Muscle layer of colon (tissue), 2 donors: Measurements from ENCODE around the gene XCR1.
"Not testable (repeated sequence)": the region's sequence is repeated elsewhere in the genome, so short reads cannot be mapped to it uniquely, and the experiment has no call there.

Experiments
- H3K27ac ChIP-seq: one replicate; pipeline ENCODE4 v1.7.0; 2013; ENCODE audit warnings: low read depth, mild to moderate bottlenecking, low read length, moderate library complexity
- H3K27me3 ChIP-seq, 2 donors: one replicate each; pipeline ENCODE4 v1.7.0; 2013; ENCODE audit warnings: low read length in 2 of 2, mild to moderate bottlenecking in 2 of 2; ENCODE audit not compliant: insufficient read depth in 2 of 2, control insufficient read depth in 1 of 2
- H3K36me3 ChIP-seq: one replicate; pipeline ENCODE4 v1.7.0; 2013; ENCODE audit warnings: mild to moderate bottlenecking, low read length; ENCODE audit not compliant: insufficient read depth
- H3K4me1 ChIP-seq: one replicate; pipeline ENCODE4 v1.7.0; 2013; ENCODE audit warnings: mild to moderate bottlenecking, low read length; ENCODE audit not compliant: insufficient read depth
- H3K4me3 ChIP-seq, 2 donors: one replicate each; pipeline ENCODE4 v1.7.0; 2013; ENCODE audit warnings: low read length in 2 of 2, low read depth in 1 of 2, mild to moderate bottlenecking in 1 of 2, moderate library complexity in 1 of 2
- H3K9ac ChIP-seq: one replicate; pipeline ENCODE4 v1.7.0; 2013; ENCODE audit warnings: low read length
- H3K9me3 ChIP-seq: one replicate; pipeline ENCODE4 v1.7.0; 2013; ENCODE audit warnings: mild to moderate bottlenecking, low read length
- donor health status: abdominal sarcoma.
- donor health status: Adenocarcinoma of cecum.

The XCR1 gene

GRCh38 chr3:46061108-46061720 lies 33.9 kb upstream of the XCR1 start:
- no peak overlapping the region for H3K4me3 ChIP-seq
- H3K27me3 ChIP-seq = no peaks in the 10 kb centered on the region
- H3K9ac ChIP-seq = no peak overlapping the region
- peaks cover 14% of the 10 kb centered on the region for H3K4me1 ChIP-seq
- H3K36me3 ChIP-seq = no peaks in the 10 kb centered on the region
- H3K27ac ChIP-seq = no peak overlapping the region
- H3K9me3 ChIP-seq = no peaks in the 10 kb centered on the region

DNA sequence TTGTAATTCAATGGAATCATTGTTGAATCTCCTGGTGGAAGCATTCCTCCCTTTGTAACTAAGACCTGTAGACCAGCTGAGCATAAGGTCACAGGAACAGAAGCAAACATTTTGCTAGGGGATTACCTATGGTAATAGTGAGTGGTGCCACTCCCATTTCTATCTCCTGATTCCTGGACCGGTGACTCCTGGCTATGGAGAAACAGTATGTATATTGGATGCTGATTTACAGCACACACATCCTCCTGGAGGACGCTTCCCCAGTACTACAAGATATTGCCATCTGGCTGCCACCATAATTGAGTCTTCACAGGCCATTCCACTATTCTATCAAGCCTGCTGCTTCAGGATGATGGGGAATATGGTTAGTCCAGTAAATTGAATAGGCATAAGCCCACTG lies 33.3 kb upstream of the XCR1 start:
- Histone ChIP-seq H3K4me1 (peaks cover 14% of the 10 kb centered on the region), H3K27me3 (no peaks in the 10 kb centered on the region), H3K27ac (no peak overlapping the region)

DNA sequence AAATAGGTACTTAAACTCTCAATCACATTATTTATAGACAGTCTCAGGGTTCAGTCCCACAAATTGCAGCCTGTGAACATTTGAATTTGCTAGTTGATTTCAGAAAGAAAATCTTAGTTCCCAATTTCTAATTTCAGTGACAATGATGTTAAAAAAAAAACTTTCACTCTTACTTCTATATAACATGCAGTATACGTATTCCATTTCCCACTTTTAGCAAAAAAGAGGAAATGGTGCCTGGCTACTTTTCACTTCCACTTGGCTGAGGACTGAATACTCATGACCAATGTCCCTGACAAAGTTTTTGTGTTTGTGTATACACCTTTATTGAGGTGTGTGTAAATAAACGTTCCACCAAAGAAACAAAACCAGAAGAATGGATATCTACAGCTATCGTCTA lies 32.1 kb upstream of the XCR1 start:
- Histone ChIP-seq H3K27ac (no peak overlapping the region), H3K36me3 (no peaks in the 10 kb centered on the region), H3K4me1 (peaks cover 14% of the 10 kb centered on the region), H3K9ac (no peak overlapping the region), H3K4me3 (no peak overlapping the region), H3K9me3 (no peaks in the 10 kb centered on the region), H3K27me3 (no peaks in the 10 kb centered on the region)

More for the DNA sequence above, 33.3 kb upstream of the XCR1 start:
- Histone ChIP-seq H3K9me3 (no peaks in the 10 kb centered on the region), H3K36me3 (no peaks in the 10 kb centered on the region), H3K4me3 (no peak overlapping the region), H3K9ac (no peak overlapping the region)

- no peaks in the 10 kb centered on the region for H3K36me3 ChIP-seq
- H3K27me3 ChIP-seq = no peaks in the 10 kb centered on the region
- no peak overlapping the region for H3K27ac ChIP-seq
- no peak overlapping the region for H3K9ac ChIP-seq
- peaks cover 14% of the 10 kb centered on the region for H3K4me1 ChIP-seq
- no peaks in the 10 kb centered on the region for H3K9me3 ChIP-seq
- no peak overlapping the region for H3K4me3 ChIP-seq
Observed at GRCh38 chr3:46058981-46059380, 31.7 kb upstream of the XCR1 start.

DNA sequence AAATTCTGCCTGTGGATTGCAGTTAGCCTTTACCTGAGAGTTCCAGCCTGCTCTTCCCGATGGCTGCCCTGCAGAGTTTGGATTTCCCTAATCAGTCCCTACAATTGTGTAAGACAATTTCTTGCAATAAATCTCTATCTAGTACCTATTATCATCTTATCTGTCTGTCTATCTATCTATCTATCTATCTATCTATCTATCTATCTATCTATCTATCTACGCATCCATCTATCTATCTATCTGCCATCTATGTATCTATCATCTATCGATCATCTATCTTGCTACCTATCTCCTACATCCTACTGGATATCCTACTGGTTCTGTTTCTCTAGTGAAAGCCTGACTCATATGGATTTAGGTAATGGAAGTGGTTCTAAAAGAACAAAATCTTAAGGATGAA lies 30.4 kb upstream of the XCR1 start:
- Histone ChIP-seq H3K36me3 (no peaks in the 10 kb centered on the region), H3K4me1 (peaks cover 5% of the 10 kb centered on the region), H3K9me3 (no peaks in the 10 kb centered on the region), H3K9ac (no peak overlapping the region), H3K27ac (no peak overlapping the region), H3K27me3 (no peaks in the 10 kb centered on the region), H3K4me3 (no peak overlapping the region)

DNA sequence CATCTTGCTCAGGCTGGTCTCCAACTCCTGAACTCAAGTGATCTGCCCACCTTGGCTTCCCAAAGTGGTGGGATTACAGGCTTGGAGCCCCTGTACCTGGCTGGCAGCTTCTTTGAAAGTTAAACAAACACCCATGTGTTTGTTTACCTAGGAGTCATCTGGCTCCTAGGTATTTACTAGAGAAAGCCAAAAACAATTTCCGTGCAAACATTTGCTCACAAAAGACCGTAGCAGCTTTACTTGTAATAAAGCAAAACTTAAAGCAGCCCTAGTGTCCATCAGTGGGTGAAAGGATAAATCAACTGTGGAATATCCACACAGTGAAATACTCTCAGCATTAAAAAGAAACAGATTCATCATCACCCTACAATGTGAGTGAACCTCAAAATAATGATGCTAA lies 29.4 kb upstream of the XCR1 start:
- Histone ChIP-seq H3K27me3 (no peaks in the 10 kb centered on the region), H3K9me3 (no peaks in the 10 kb centered on the region), H3K27ac (no peak overlapping the region), H3K4me3 (no peak overlapping the region), H3K9ac (no peak overlapping the region), H3K4me1 (no peaks in the 10 kb centered on the region), H3K36me3 (no peaks in the 10 kb centered on the region)

DNA sequence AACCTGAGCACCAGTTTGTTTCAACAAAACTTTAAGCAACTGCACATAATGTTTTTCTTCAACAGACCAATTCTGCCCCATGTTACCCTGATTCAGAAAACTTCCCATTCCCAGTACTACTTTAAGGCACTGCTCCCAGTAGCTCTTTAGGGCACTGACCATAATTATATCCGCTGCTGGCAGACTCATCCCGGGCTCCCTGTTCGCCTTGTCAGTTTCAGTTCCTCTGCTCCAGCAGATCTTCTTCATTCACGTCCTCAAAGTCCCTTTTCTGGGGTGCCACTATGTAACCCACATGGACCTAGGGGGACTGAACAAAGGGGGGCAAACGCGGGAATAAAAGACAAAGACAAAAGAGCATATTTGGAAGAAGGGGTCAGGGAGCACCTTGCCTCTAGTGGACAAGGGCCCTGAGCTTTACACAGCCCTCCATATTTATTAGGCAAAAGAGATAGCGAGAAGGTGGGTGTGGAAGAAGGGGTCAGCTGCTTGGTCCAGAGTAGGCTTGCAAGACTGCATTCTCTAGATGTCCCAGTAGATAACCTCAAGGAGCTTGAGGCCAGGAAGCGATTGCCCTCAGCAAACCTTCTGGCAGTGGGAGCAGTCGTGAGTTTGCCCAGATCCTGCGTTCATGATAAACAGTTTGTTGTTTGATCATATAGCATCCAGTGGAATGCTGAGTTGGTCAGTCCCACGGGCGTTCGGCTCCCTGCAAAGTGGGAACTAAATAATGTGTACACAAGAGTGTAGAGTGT lies 26.7 kb upstream of the XCR1 start:
- H3K4me3 ChIP-seq, H3K9ac ChIP-seq, H3K9me3 ChIP-seq, H3K27me3 ChIP-seq, H3K36me3 ChIP-seq, H3K4me1 ChIP-seq, H3K27ac ChIP-seq: not testable (repeated sequence)

DNA sequence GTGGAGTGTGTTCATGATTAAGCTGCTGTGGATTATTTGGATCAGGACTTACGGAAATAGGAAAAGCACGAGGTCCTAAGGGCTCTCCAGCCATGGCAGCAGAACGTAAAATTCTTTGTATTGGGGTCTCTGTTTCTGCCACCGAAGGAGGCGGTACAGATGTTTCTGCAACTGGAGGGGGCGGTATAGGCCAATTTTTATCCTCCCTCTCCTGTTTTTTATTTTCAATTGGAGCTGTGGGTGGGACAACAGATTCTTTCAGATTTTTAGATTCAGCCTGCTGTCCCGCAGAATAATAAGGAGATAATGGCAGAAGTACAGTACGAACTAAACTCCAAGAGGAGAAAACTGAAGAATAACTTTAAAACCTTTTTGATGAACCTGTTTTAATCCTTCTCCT lies 26.0 kb upstream of the XCR1 start:
- not testable (repeated sequence) for H3K9ac ChIP-seq, H3K27me3 ChIP-seq, H3K36me3 ChIP-seq, H3K4me1 ChIP-seq, H3K27ac ChIP-seq, H3K4me3 ChIP-seq, H3K9me3 ChIP-seq

DNA sequence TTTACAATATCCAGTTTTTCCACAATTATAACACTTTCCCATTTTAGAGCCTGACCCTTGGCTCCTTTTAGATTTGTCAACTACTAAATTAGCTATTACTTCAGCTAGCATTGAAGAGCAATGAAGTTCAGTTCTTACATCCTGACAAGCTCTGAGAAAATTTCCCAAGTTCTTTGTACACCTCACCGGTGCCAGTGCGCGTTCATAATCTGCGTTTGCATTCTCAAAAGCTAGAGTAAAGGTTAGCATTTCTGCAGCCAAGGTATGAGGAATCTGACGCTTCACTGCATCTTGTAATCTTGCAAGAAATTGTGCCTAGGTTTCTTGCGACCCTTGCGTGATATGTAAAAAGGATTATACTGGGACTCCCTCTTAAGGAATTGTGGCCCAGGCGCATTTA lies 25.2 kb upstream of the XCR1 start:
- Histone ChIP-seq H3K36me3 (no peaks in the 10 kb centered on the region), H3K9me3 (no peaks in the 10 kb centered on the region), H3K9ac (no peak overlapping the region), H3K27ac (no peak overlapping the region), H3K4me1 (no peaks in the 10 kb centered on the region), H3K27me3 (no peaks in the 10 kb centered on the region), H3K4me3 (no peak overlapping the region)

- no peaks in the 10 kb centered on the region for H3K27me3 ChIP-seq
- no peaks in the 10 kb centered on the region for H3K4me1 ChIP-seq
- no peak overlapping the region for H3K9ac ChIP-seq
- no peak overlapping the region for H3K4me3 ChIP-seq
- no peak overlapping the region for H3K27ac ChIP-seq
- no peaks in the 10 kb centered on the region for H3K36me3 ChIP-seq
- H3K9me3 ChIP-seq = no peaks in the 10 kb centered on the region
Observed at GRCh38 chr3:46049093-46049492, 21.8 kb upstream of the XCR1 start.

GRCh38 chr3:46046231-46046630 lies 18.9 kb upstream of the XCR1 start:
- H3K27me3 ChIP-seq, H3K9me3 ChIP-seq, H3K27ac ChIP-seq, H3K36me3 ChIP-seq, H3K4me3 ChIP-seq, H3K9ac ChIP-seq, H3K4me1 ChIP-seq: not testable (repeated sequence)

GRCh38 chr3:46038916-46039315 lies 11.6 kb upstream of the XCR1 start:
- Histone ChIP-seq H3K9me3 (no peaks in the 10 kb centered on the region), H3K27ac (no peak overlapping the region), H3K36me3 (no peaks in the 10 kb centered on the region), H3K4me1 (no peaks in the 10 kb centered on the region), H3K27me3 (no peaks in the 10 kb centered on the region), H3K4me3 (no peak overlapping the region), H3K9ac (no peak overlapping the region)
